NCI-H2171 (cell line): ENCODE measurements around the gene FKBP15.
"Not testable (repeated sequence)": the region's sequence is repeated elsewhere in the genome, so short reads cannot be mapped to it uniquely, and the experiment has no call there.

ENCODE experiments used
- DNase-seq: peaks from one replicate; lab custom pipeline; 2025; lab: John Stamatoyannopoulos, UW

Gene FKBP15

GRCh38 chr9:113235701-113236255, 14.7 kb upstream of the FKBP15 start:
- not testable (repeated sequence) for DNase-seq

GRCh38 chr9:113231701-113232100, 10.6 kb upstream of the FKBP15 start:
- no peak for DNase-seq

GRCh38 chr9:113228130-113228665, 7.1 kb upstream of the FKBP15 start:
- no peak for DNase-seq

GRCh38 chr9:113227436-113227835, 6.4 kb upstream of the FKBP15 start:
- no peak for DNase-seq

GRCh38 chr9:113223963-113224362, 2.9 kb upstream of the FKBP15 start:
- no peak for DNase-seq

- DNase-seq, result no peak
These were observed 1.4 kb upstream of the FKBP15 start for GRCh38 chr9:113222482-113222841.

GRCh38 chr9:113221800-113222481, 864 bp upstream of the FKBP15 start:
- DNase-seq, result no peak

- no peak for DNase-seq
These were observed 542 bp downstream of the FKBP15 start for GRCh38 chr9:113220467-113221002.

GRCh38 chr9:113219969-113220368, 1.1 kb downstream of the FKBP15 start:
- no peak for DNase-seq

- no peak for DNase-seq
These were observed 1.7 kb downstream of the FKBP15 start for GRCh38 chr9:113219186-113219936.

- no peak for DNase-seq
These were observed 4.7 kb downstream of the FKBP15 start for GRCh38 chr9:113216406-113216805.

GRCh38 chr9:113215132-113215531, 5.9 kb downstream of the FKBP15 start:
- no peak for DNase-seq

- DNase-seq, result no peak
These were observed 10.3 kb downstream of the FKBP15 start for GRCh38 chr9:113210815-113211214.

GRCh38 chr9:113205861-113206260, 15.2 kb downstream of the FKBP15 start:
- DNase-seq, result no peak

- DNase-seq, result no peak
These were observed 15.6 kb downstream of the FKBP15 start for GRCh38 chr9:113205432-113205831.

- no peak for DNase-seq
These were observed 21.3 kb downstream of the FKBP15 start for GRCh38 chr9:113199683-113200329.

GRCh38 chr9:113192455-113192854, 28.6 kb downstream of the FKBP15 start:
- DNase-seq, result no peak

- no peak for DNase-seq
These were observed 33.0 kb downstream of the FKBP15 start for GRCh38 chr9:113187929-113188595.

GRCh38 chr9:113186137-113186755, 34.8 kb downstream of the FKBP15 start:
- DNase-seq, result no peak

- DNase-seq, result no peak
These were observed 35.8 kb downstream of the FKBP15 start for GRCh38 chr9:113185271-113185670.

- no peak for DNase-seq
These were observed 36.5 kb downstream of the FKBP15 start for GRCh38 chr9:113184539-113184938.
